PC-9 (cell line): ENCODE results near the gene ARL6IP1. TPM values are rescaled to one million over a fixed set of nuclear protein-coding genes. Genes with fewer than 3 reads are reported as not detected.
"Not testable (repeated sequence)": the region's sequence is repeated elsewhere in the genome, so short reads cannot be mapped to it uniquely, and the experiment has no call there.

Experiments used
- BruUV-seq: library from RNA; stranded (reverse); fragments of 400-500 nt; replicated peaks from 2 replicates; lab custom pipeline; 2021; lab: Mats Ljungman, UMichigan
- CTCF ChIA-PET: fragments of 300-600 bp; sonication (Branson Sonifier 250); formaldehyde crosslinking; loops from one replicate; lab custom pipeline; 2022; ENCODE audit warnings: antibody characterized with exemption; lab: Charles Lee
- POLR2A ChIA-PET: fragments of 300-600 bp; sonication (Branson Sonifier 250); formaldehyde crosslinking; loops from one replicate; lab custom pipeline; 2022; ENCODE audit warnings: antibody characterized with exemption; ENCODE audit not compliant: unreplicated experiment; lab: Charles Lee
- DNase-seq, 2 experiments: peaks; one replicate each; pipeline versions ENCODE4 v3.0.0 to v3.0.0-alpha.2; 2015 to 2022; ENCODE audit warnings: mixed read lengths in 1 of 2
- H2AFZ ChIP-seq: fragments of 200-600 bp; sonication (generic); 2 replicates; pipeline ENCODE4 v1.8.1; 2017; ENCODE audit warnings: antibody characterized with exemption
- H3F3A ChIP-seq: fragments of 200-600 bp; sonication (generic); 2 replicates; pipeline ENCODE4 v1.8.1; 2017; ENCODE audit warnings: antibody characterized with exemption, mild to moderate bottlenecking, low read depth; ENCODE audit not compliant: insufficient read depth
- H3K27ac ChIP-seq: fragments of 200-600 bp; sonication (generic); 2 replicates; pipeline ENCODE4 v1.6.1; 2016; ENCODE audit warnings: mixed run types
- H3K27me3 ChIP-seq: fragments of 200-600 bp; sonication (generic); 2 replicates; pipeline ENCODE4 v1.6.1; 2016; ENCODE audit warnings: low read depth, mixed run types; ENCODE audit not compliant: insufficient read depth
- H3K36me3 ChIP-seq: fragments of 200-600 bp; sonication (generic); 2 replicates; pipeline ENCODE4 v1.6.1; 2016; ENCODE audit warnings: low read depth, mixed run types
- H3K4me1 ChIP-seq: fragments of 200-600 bp; sonication (generic); replicated peaks from 2 replicates; pipeline ENCODE4 v1.6.1; 2016; ENCODE audit warnings: mixed run types; ENCODE audit not compliant: insufficient read depth
- H3K4me2 ChIP-seq: fragments of 200-600 bp; sonication (generic); 2 replicates; pipeline ENCODE4 v1.6.1; 2017; ENCODE audit warnings: mixed run types
- H3K4me3 ChIP-seq: fragments of 200-600 bp; sonication (generic); 2 replicates; pipeline ENCODE4 v1.6.1; 2016; ENCODE audit warnings: mixed run types
- H3K79me2 ChIP-seq: fragments of 200-600 bp; sonication (generic); 2 replicates; pipeline ENCODE4 v1.6.1; 2017; ENCODE audit warnings: low read depth, mixed run types
- H3K9me2 ChIP-seq: fragments of 200-600 bp; sonication (generic); 2 replicates; pipeline ENCODE4 v1.8.1; 2017; ENCODE audit warnings: mild to moderate bottlenecking; ENCODE audit not compliant: insufficient read depth
- H3K9me3 ChIP-seq: fragments of 200-600 bp; sonication (generic); 2 replicates; pipeline ENCODE4 v1.8.1; 2016; ENCODE audit warnings: low read depth; ENCODE audit not compliant: insufficient read depth
- H4K20me1 ChIP-seq: fragments of 200-600 bp; sonication (generic); 2 replicates; pipeline ENCODE4 v1.8.1; 2017; ENCODE audit not compliant: insufficient read depth
- intact Hi-C: fragments of 100-400 bp; cut with micrococcal nuclease; formaldehyde crosslinking; loops from one replicate; pipeline ENCODE4 v1.10.0; 2022; ENCODE audit not compliant: unreplicated experiment
- total RNA-seq: library from RNA; stranded (reverse); gene quantifications from 2 replicates; pipeline ENCODE4 v1.2.3, GENCODE V29; 2021
- TF ChIP-seq, protein P1 (sequence below): fragments of 200-600 bp; sonication (generic); conservative IDR thresholded peaks from 2 replicates; pipeline ENCODE4 v1.6.1; 2017; ENCODE audit warnings: mixed run types, antibody characterized with exemption, mild to moderate bottlenecking, moderate library complexity

ARL6IP1 gene
- total RNA-seq, 1 experiment from 2014 or later = 294 TPM

DNA sequence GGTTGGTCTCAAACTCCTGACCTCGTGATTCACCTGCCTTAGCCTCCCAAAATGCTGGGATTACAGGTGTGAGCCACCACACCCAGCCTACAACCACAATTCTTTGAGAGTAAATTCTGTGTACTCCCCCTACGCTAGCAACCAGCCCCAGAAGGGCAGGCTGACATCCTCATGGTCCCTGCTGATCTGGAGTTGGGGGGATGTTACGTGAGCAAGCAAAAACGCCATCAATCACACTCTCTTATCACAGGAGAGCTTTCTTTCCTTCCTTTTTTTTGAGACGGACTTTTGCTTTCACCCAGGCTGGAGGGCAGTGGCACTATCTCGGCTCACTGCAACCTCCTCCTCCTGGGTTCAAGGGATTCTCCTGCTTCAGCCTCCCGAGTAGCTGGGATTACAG is 29.2 kb downstream of the ARL6IP1 start:
- intact Hi-C loops, H3K9me2 ChIP-seq, H3F3A ChIP-seq, H3K27ac ChIP-seq, POLR2A ChIA-PET, BruUV-seq, H4K20me1 ChIP-seq, H2AFZ ChIP-seq, CTCF ChIA-PET, H3K4me3 ChIP-seq, H3K4me1 ChIP-seq, H3K9me3 ChIP-seq, H3K27me3 ChIP-seq, H3K4me2 ChIP-seq, H3K36me3 ChIP-seq, DNase-seq, H3K79me2 ChIP-seq: not testable (repeated sequence)

DNA sequence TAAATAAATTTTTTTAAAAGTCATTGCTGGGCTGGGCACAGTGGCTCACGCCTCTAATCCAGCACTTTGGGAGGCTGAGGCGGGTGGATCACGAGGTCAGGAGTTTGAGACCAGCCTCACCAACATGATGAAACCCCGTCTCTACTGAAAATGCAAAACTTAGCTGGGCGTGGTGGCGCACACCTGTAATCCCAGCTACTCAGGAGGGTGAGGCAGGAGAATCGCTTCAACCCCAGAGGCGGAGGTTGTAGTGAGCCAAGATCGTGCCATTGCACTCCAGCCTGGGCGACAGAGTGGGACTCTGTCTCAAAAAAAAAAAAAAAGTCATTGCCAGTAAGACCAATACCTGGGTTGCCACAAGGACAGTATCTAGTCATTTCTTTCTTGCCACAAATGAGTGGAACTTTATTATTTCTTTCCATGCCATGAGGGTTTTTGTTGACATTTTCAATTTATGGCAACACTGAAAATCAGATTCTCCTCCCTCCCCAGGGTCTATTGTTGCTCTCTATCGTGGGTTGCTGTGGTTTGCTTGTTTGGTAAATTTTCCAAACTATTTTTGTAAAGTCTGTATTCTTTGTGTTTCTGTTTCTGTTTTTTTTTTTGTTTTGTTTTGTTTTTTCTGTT is 30.9 kb downstream of the ARL6IP1 start:
- POLR2A ChIA-PET, intact Hi-C loops: not testable (repeated sequence)

GRCh38 chr16:18767217-18767616 is 34.1 kb downstream of the ARL6IP1 start:
- POLR2A ChIA-PET, H3K36me3 ChIP-seq, H4K20me1 ChIP-seq, H3K4me2 ChIP-seq, CTCF ChIA-PET, H3K79me2 ChIP-seq, intact Hi-C loops, H2AFZ ChIP-seq, H3F3A ChIP-seq, BruUV-seq, H3K9me3 ChIP-seq, H3K4me1 ChIP-seq, H3K4me3 ChIP-seq, H3K9me2 ChIP-seq, H3K27me3 ChIP-seq, DNase-seq, H3K27ac ChIP-seq: not testable (repeated sequence)

More for the DNA sequence above, 30.9 kb downstream of the ARL6IP1 start:
- H3K9me3 ChIP-seq, H3F3A ChIP-seq, H3K4me3 ChIP-seq, H3K4me2 ChIP-seq, H3K9me2 ChIP-seq, H3K27ac ChIP-seq, H2AFZ ChIP-seq, BruUV-seq, H3K79me2 ChIP-seq, CTCF ChIA-PET, H3K27me3 ChIP-seq, H3K4me1 ChIP-seq, H3K36me3 ChIP-seq, DNase-seq, H4K20me1 ChIP-seq: not testable (repeated sequence)

- H3K4me1 ChIP-seq, intact Hi-C loops, H3K36me3 ChIP-seq, H3K4me3 ChIP-seq, H3F3A ChIP-seq, CTCF ChIA-PET, H3K9me2 ChIP-seq, BruUV-seq, H3K27ac ChIP-seq, DNase-seq, H4K20me1 ChIP-seq, POLR2A ChIA-PET, H3K4me2 ChIP-seq, H2AFZ ChIP-seq, H3K27me3 ChIP-seq, H3K9me3 ChIP-seq, H3K79me2 ChIP-seq: not testable (repeated sequence)
Measured at GRCh38 chr16:18762713-18763112, 38.6 kb downstream of the ARL6IP1 start.

DNA sequence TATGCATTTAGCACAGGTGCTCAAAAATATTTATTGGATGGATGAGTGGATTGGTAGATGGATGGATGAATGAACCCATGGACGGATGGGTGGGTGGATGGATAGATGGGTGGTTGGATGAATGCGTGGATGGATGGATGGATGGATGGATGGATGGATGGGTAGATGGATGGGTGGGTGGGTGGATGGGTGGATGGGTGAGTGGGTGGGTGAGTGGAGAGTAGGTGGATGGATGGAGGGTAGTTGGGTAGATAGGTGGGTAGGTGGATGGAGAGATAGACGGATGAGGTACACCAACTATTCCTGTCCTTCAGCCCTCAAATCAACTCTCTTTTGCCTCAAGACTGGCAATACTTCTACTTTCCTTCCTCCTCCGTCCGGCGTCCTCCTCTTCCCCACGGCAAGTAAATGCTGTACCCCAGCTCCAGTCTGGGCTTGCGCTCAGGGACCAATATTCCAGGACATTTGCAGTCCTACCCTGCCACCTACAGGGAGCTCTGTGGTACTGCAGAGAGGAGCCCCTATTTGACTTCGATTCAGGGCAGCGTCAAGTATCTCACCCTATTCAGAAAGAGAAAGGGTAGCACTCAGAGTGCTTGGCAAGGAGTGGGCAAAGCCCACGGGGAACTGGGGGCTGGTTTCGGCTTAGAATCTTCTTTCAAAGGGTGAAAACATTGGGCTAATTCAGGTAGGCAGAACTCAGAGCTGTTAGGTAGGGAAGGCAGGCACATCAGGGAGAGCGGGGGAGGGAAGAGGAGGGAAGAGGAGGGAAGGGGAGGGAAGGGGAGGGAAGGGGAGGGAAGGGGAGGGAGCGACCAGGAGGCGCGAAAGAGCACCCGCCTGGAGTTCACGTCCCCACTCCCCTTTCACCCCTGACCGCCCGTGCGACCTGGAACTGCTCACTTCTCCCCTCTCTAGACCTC is 41.5 kb downstream of the ARL6IP1 start:
- H4K20me1 ChIP-seq, intact Hi-C loops, H2AFZ ChIP-seq, H3K36me3 ChIP-seq, H3K9me3 ChIP-seq, H3K4me3 ChIP-seq, H3K4me2 ChIP-seq, H3K27me3 ChIP-seq, H3F3A ChIP-seq, H3K9me2 ChIP-seq, POLR2A ChIA-PET, H3K27ac ChIP-seq, BruUV-seq, H3K4me1 ChIP-seq, H3K79me2 ChIP-seq, CTCF ChIA-PET: not testable (repeated sequence)
- TF ChIP-seq, protein P1, sequence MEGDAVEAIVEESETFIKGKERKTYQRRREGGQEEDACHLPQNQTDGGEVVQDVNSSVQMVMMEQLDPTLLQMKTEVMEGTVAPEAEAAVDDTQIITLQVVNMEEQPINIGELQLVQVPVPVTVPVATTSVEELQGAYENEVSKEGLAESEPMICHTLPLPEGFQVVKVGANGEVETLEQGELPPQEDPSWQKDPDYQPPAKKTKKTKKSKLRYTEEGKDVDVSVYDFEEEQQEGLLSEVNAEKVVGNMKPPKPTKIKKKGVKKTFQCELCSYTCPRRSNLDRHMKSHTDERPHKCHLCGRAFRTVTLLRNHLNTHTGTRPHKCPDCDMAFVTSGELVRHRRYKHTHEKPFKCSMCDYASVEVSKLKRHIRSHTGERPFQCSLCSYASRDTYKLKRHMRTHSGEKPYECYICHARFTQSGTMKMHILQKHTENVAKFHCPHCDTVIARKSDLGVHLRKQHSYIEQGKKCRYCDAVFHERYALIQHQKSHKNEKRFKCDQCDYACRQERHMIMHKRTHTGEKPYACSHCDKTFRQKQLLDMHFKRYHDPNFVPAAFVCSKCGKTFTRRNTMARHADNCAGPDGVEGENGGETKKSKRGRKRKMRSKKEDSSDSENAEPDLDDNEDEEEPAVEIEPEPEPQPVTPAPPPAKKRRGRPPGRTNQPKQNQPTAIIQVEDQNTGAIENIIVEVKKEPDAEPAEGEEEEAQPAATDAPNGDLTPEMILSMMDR = peak; percentile 83
- peak in 1 of 2 experiments; percentile 59 for DNase-seq

- H3K27me3 ChIP-seq, intact Hi-C loops, H3K27ac ChIP-seq, H3F3A ChIP-seq, H3K4me3 ChIP-seq, H3K9me3 ChIP-seq, H4K20me1 ChIP-seq, CTCF ChIA-PET, H3K79me2 ChIP-seq, DNase-seq, H3K9me2 ChIP-seq, H2AFZ ChIP-seq, H3K4me1 ChIP-seq, H3K36me3 ChIP-seq, POLR2A ChIA-PET, BruUV-seq, H3K4me2 ChIP-seq: not testable (repeated sequence)
Measured at GRCh38 chr16:18757960-18758660, 43.2 kb downstream of the ARL6IP1 start.
